Dendritic cell treated with granulocyte-macrophage colony-stimulating factor and Interleukin-4, amounts not matched to agents 40 ng/mL and 50 ng/mL, for 4 days (primary cell): Measurements from ENCODE around the gene PRDM7.
"Not testable (repeated sequence)": the region's sequence is repeated elsewhere in the genome, so short reads cannot be mapped to it uniquely, and the experiment has no call there.

ENCODE experiments used
- H3K27ac Mint-ChIP-seq: one replicate; pipeline ENCODE4 v1.8.0; 2022; ENCODE audit warnings: mild to moderate bottlenecking, mixed read lengths
- H3K27me3 Mint-ChIP-seq: one replicate; pipeline ENCODE4 v1.8.0; 2022; ENCODE audit warnings: mild to moderate bottlenecking, mixed read lengths
- H3K36me3 Mint-ChIP-seq: one replicate; pipeline ENCODE4 v1.8.0; 2022; ENCODE audit warnings: low read depth, mixed read lengths
- H3K4me1 Mint-ChIP-seq: one replicate; pipeline ENCODE4 v1.8.0; 2022; ENCODE audit warnings: low read depth, mixed read lengths
- H3K4me3 Mint-ChIP-seq: one replicate; pipeline ENCODE4 v1.8.0; 2022; ENCODE audit warnings: mild to moderate bottlenecking, moderate library complexity, mixed read lengths
- H3K9me3 Mint-ChIP-seq: one replicate; pipeline ENCODE4 v1.8.0; 2022; ENCODE audit warnings: mixed read lengths
- intact Hi-C: fragments of 100-400 bp; cut with micrococcal nuclease; formaldehyde crosslinking; loops from one replicate; pipeline ENCODE4 v1.15.0; 2022

PRDM7 gene

GRCh38 chr16:90077240-90077756 is at the start of gene PRDM7:
PRDM7 (minus strand) TSS chr16:90077331; CDS start chr16:90075910, 1,421 bp downstream.
- Mint-ChIP-seq H3K36me3 (no peaks in the 10 kb centered on the region), H3K4me3 (peak within 1 kb of the TSS; percentile 73)
- intact Hi-C loops, result no loop called here

GRCh38 chr16:90121846-90122245 is 44.7 kb upstream of the PRDM7 start:
- H3K27ac Mint-ChIP-seq, H3K9me3 Mint-ChIP-seq, intact Hi-C loops, H3K4me3 Mint-ChIP-seq, H3K27me3 Mint-ChIP-seq, H3K4me1 Mint-ChIP-seq, H3K36me3 Mint-ChIP-seq: not testable (repeated sequence)

More at GRCh38 chr16:90077240-90077756, at the start of gene PRDM7:
- peaks cover 11% of the 10 kb centered on the region for H3K27me3 Mint-ChIP-seq
- peaks cover 30% of the 10 kb centered on the region for H3K4me1 Mint-ChIP-seq
- no peaks in the 10 kb centered on the region for H3K9me3 Mint-ChIP-seq
- peak within 1 kb of the TSS; percentile 88 for H3K27ac Mint-ChIP-seq

- H3K9me3 Mint-ChIP-seq, H3K36me3 Mint-ChIP-seq, H3K4me3 Mint-ChIP-seq, intact Hi-C loops, H3K27me3 Mint-ChIP-seq: not testable (repeated sequence)
- H3K27ac Mint-ChIP-seq, result peak overlapping the region; percentile 41
- H3K4me1 Mint-ChIP-seq, result peaks cover 12% of the 10 kb centered on the region
Measured at GRCh38 chr16:90107617-90108016, 30.5 kb upstream of the PRDM7 start.

- H3K4me1 Mint-ChIP-seq, result peaks cover 18% of the 10 kb centered on the region
- H3K27me3 Mint-ChIP-seq, H3K36me3 Mint-ChIP-seq, H3K9me3 Mint-ChIP-seq, H3K4me3 Mint-ChIP-seq, intact Hi-C loops, H3K27ac Mint-ChIP-seq: not testable (repeated sequence)
Measured at GRCh38 chr16:90107060-90107459, 29.9 kb upstream of the PRDM7 start.

- H3K9me3 Mint-ChIP-seq, intact Hi-C loops, H3K27ac Mint-ChIP-seq, H3K4me3 Mint-ChIP-seq, H3K36me3 Mint-ChIP-seq, H3K27me3 Mint-ChIP-seq: not testable (repeated sequence)
- peaks cover 23% of the 10 kb centered on the region for H3K4me1 Mint-ChIP-seq
Measured at GRCh38 chr16:90106271-90106670, 29.1 kb upstream of the PRDM7 start.

GRCh38 chr16:90104725-90105124 is 27.6 kb upstream of the PRDM7 start:
- H3K36me3 Mint-ChIP-seq, intact Hi-C loops, H3K27ac Mint-ChIP-seq, H3K9me3 Mint-ChIP-seq, H3K27me3 Mint-ChIP-seq, H3K4me3 Mint-ChIP-seq: not testable (repeated sequence)
- peaks cover 23% of the 10 kb centered on the region for H3K4me1 Mint-ChIP-seq

- Mint-ChIP-seq H3K4me3 (peak overlapping the region; percentile 57), H3K27ac (peak overlapping the region; percentile 50), H3K4me1 (peaks cover 37% of the 10 kb centered on the region)
- intact Hi-C loops, H3K36me3 Mint-ChIP-seq, H3K27me3 Mint-ChIP-seq, H3K9me3 Mint-ChIP-seq: not testable (repeated sequence)
Measured at GRCh38 chr16:90102086-90102884, 25.2 kb upstream of the PRDM7 start.

GRCh38 chr16:90101332-90101731 is 24.2 kb upstream of the PRDM7 start:
- intact Hi-C loops, H3K9me3 Mint-ChIP-seq, H3K4me3 Mint-ChIP-seq, H3K27me3 Mint-ChIP-seq, H3K27ac Mint-ChIP-seq, H3K36me3 Mint-ChIP-seq: not testable (repeated sequence)
- H3K4me1 Mint-ChIP-seq, result peaks cover 41% of the 10 kb centered on the region

GRCh38 chr16:90100790-90101189 is 23.7 kb upstream of the PRDM7 start:
- H3K4me3 Mint-ChIP-seq, H3K27ac Mint-ChIP-seq, H3K9me3 Mint-ChIP-seq, H3K27me3 Mint-ChIP-seq, intact Hi-C loops, H3K36me3 Mint-ChIP-seq: not testable (repeated sequence)
- peaks cover 41% of the 10 kb centered on the region for H3K4me1 Mint-ChIP-seq

GRCh38 chr16:90100229-90100628 is 23.1 kb upstream of the PRDM7 start:
- H3K9me3 Mint-ChIP-seq, intact Hi-C loops, H3K4me3 Mint-ChIP-seq, H3K27me3 Mint-ChIP-seq, H3K36me3 Mint-ChIP-seq, H3K27ac Mint-ChIP-seq: not testable (repeated sequence)
- peaks cover 38% of the 10 kb centered on the region for H3K4me1 Mint-ChIP-seq

GRCh38 chr16:90098936-90099335 is 21.8 kb upstream of the PRDM7 start:
- H3K4me3 Mint-ChIP-seq, intact Hi-C loops: not testable (repeated sequence)
- peak overlapping the region; percentile 32 for H3K27ac Mint-ChIP-seq

GRCh38 chr16:90097010-90097684 is 20.0 kb upstream of the PRDM7 start:
- H3K27ac Mint-ChIP-seq, H3K9me3 Mint-ChIP-seq, H3K4me3 Mint-ChIP-seq, H3K27me3 Mint-ChIP-seq, intact Hi-C loops, H3K36me3 Mint-ChIP-seq: not testable (repeated sequence)
- H3K4me1 Mint-ChIP-seq, result peaks cover 24% of the 10 kb centered on the region

More at GRCh38 chr16:90098936-90099335, 21.8 kb upstream of the PRDM7 start:
- H3K9me3 Mint-ChIP-seq, H3K36me3 Mint-ChIP-seq, H3K27me3 Mint-ChIP-seq: not testable (repeated sequence)
- peaks cover 33% of the 10 kb centered on the region for H3K4me1 Mint-ChIP-seq

GRCh38 chr16:90094791-90095190 is 17.7 kb upstream of the PRDM7 start:
- H3K27ac Mint-ChIP-seq, H3K9me3 Mint-ChIP-seq, H3K4me3 Mint-ChIP-seq, intact Hi-C loops, H3K27me3 Mint-ChIP-seq, H3K36me3 Mint-ChIP-seq: not testable (repeated sequence)
- H3K4me1 Mint-ChIP-seq, result peaks cover 17% of the 10 kb centered on the region

- H3K27me3 Mint-ChIP-seq, intact Hi-C loops, H3K4me3 Mint-ChIP-seq: not testable (repeated sequence)
Measured at GRCh38 chr16:90094296-90094695, 17.2 kb upstream of the PRDM7 start.

More at GRCh38 chr16:90094296-90094695, 17.2 kb upstream of the PRDM7 start:
- H3K4me1 Mint-ChIP-seq, result peaks cover 17% of the 10 kb centered on the region
- H3K36me3 Mint-ChIP-seq, H3K27ac Mint-ChIP-seq, H3K9me3 Mint-ChIP-seq: not testable (repeated sequence)
